Vagina (tissue), 2 donors: Measurements from ENCODE around the gene IL1RN. TPM values are rescaled to one million over a fixed set of nuclear protein-coding genes. Genes with fewer than 3 reads are reported as not detected.

Source experiments
- DNase-seq, 2 donors: peaks; one replicate each; pipeline ENCODE4 v3.0.0-alpha.2; 2017; ENCODE audit errors: extremely low spot score in 2 of 2
- H3K27ac ChIP-seq: fragments of 200-600 bp; sonication (generic); one replicate; pipeline ENCODE4 v1.5.1; 2019
- H3K27me3 ChIP-seq: fragments of 200-600 bp; sonication (generic); one replicate; pipeline ENCODE4 v1.5.1; 2019
- H3K36me3 ChIP-seq, 2 donors: fragments of 200-600 bp; sonication (generic); one replicate each; pipeline ENCODE4 v1.5.1; 2017 to 2019
- H3K4me1 ChIP-seq: fragments of 200-600 bp; sonication (generic); one replicate; pipeline ENCODE4 v1.5.1; 2019
- H3K4me3 ChIP-seq, 2 donors: fragments of 200-600 bp; sonication (generic); 1 replicate in 1 of 2; 2 replicates in 1 of 2; pipeline ENCODE4 v1.5.1; 2016 to 2019
- H3K9me3 ChIP-seq: fragments of 200-600 bp; sonication (generic); one replicate; pipeline ENCODE4 v1.5.1; 2019
- POLR2A ChIP-seq, 2 donors: fragments of 450-650 bp; IDR thresholded peaks; one replicate each; pipeline ENCODE4 v1.6.1; 2017; ENCODE audit warnings: antibody characterized with exemption in 2 of 2, mild to moderate bottlenecking in 2 of 2, moderate library complexity in 2 of 2
- POLR2AphosphoS5 ChIP-seq, 2 donors: sonication (generic); formaldehyde crosslinking; IDR thresholded peaks; one replicate each; pipeline ENCODE4 v1.9.0; 2017; ENCODE audit warnings: antibody characterized with exemption in 2 of 2, mild to moderate bottlenecking in 2 of 2, low read depth in 1 of 2; ENCODE audit not compliant: insufficient read depth in 1 of 2
- intact Hi-C: fragments of 100-400 bp; cut with DNase I; formaldehyde crosslinking; loops from one replicate; pipeline ENCODE4 v1.15.1; 2023
- total RNA-seq: library from RNA; depleted of rRNA; stranded (reverse); fragments of >200 nt; gene quantifications from one replicate; pipeline ENCODE4 v1.2.3, GENCODE V29; 2016
- TF ChIP-seq, protein P1 (sequence below), 3 experiments: fragments of 450-650 bp in 2 of 3; fragments of 200-600 bp in 1 of 3; sonication (generic) in 1 of 3; IDR thresholded peaks; one replicate each; pipeline ENCODE4 v1.5.1; 2017 to 2019; ENCODE audit warnings: antibody characterized with exemption in 3 of 3, mild to moderate bottlenecking in 2 of 3, moderate library complexity in 2 of 3

The IL1RN gene
- total RNA-seq, 1 donor from 2014 or later: 253 TPM

DNA sequence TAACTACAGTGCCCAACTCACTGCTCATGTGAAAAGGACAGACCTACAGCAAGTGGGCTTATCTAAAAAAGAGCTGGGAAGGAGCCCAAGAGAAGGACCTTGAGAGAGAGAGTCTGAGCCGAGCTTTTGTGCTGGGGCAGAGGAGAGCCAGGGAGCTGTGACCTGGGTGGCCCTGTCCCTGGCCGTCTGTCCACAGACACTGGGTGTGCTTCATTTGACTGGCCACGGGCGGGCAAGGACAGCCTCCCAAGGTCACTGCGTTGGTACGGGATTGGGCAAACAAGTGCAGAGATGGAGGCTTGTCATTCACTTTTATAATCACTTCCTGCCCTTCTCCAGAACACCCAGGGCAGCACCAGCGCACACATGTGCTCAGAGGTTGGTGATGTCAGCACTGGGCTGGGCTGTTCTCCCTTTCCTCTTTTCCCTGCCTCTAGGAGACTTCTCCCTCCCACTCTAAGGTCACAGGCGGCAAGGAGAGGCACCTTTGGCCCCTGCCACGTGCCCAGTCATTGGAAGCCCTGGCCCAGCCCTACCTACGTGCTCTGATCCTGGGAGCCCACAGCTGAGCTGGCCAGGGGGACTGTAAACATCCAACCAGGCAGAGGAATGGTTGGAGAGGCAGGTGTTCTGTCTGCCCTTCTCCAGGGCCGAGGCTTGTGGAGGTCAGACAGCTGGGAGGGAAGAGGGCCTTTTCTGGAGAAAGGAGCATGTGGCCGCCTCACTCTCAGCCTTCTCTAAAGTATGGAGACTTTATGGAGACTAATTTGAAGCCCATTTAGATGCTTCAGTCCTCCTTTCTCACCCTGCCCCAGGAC, 39.9 kb downstream of the IL1RN start:
- H3K4me1 ChIP-seq: no peaks in the 10 kb centered on the region
- no peak overlapping the region for H3K4me3 ChIP-seq
- peak in 1 of 2 donors; percentile 65 for DNase-seq
- H3K27ac ChIP-seq: no peak overlapping the region
- H3K36me3 ChIP-seq: no peaks in the 10 kb centered on the region
- no peaks in the 10 kb centered on the region for H3K9me3 ChIP-seq
- intact Hi-C loops: no loop called here
- TF ChIP-seq, protein P1, sequence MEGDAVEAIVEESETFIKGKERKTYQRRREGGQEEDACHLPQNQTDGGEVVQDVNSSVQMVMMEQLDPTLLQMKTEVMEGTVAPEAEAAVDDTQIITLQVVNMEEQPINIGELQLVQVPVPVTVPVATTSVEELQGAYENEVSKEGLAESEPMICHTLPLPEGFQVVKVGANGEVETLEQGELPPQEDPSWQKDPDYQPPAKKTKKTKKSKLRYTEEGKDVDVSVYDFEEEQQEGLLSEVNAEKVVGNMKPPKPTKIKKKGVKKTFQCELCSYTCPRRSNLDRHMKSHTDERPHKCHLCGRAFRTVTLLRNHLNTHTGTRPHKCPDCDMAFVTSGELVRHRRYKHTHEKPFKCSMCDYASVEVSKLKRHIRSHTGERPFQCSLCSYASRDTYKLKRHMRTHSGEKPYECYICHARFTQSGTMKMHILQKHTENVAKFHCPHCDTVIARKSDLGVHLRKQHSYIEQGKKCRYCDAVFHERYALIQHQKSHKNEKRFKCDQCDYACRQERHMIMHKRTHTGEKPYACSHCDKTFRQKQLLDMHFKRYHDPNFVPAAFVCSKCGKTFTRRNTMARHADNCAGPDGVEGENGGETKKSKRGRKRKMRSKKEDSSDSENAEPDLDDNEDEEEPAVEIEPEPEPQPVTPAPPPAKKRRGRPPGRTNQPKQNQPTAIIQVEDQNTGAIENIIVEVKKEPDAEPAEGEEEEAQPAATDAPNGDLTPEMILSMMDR (IDR thresholded peaks at IDR 0.05): no peak
- H3K27me3 ChIP-seq: no peaks in the 10 kb centered on the region

GRCh38 chr2:113167962-113168340, 40.6 kb downstream of the IL1RN start:
- Histone ChIP-seq H3K4me3 (no peak overlapping the region), H3K4me1 (no peaks in the 10 kb centered on the region), H3K36me3 (no peaks in the 10 kb centered on the region), H3K9me3 (no peaks in the 10 kb centered on the region), H3K27me3 (no peaks in the 10 kb centered on the region), H3K27ac (no peak overlapping the region)
- TF ChIP-seq POLR2A (IDR thresholded peaks at IDR 0.05): no peak
- no peak for TF ChIP-seq POLR2AphosphoS5 (IDR thresholded peaks at IDR 0.05; ENCODE audit: insufficient read depth in 1 of 2, low read depth in 1 of 2)
- TF ChIP-seq, protein P1 (IDR thresholded peaks at IDR 0.05): no peak
- intact Hi-C loops: no loop called here
- DNase-seq: peak in 1 of 2 donors; percentile 44

- peak in 1 of 2 donors; percentile 56 for DNase-seq
- no peaks in the 10 kb centered on the region for H3K4me1 ChIP-seq
- no peaks in the 10 kb centered on the region for H3K36me3 ChIP-seq
- no peaks in the 10 kb centered on the region for H3K9me3 ChIP-seq
- no peaks in the 10 kb centered on the region for H3K27me3 ChIP-seq
- TF ChIP-seq, protein P1 (IDR thresholded peaks at IDR 0.05): no peak
- TF ChIP-seq POLR2A (IDR thresholded peaks at IDR 0.05) (no peak), POLR2AphosphoS5 (IDR thresholded peaks at IDR 0.05; ENCODE audit: insufficient read depth in 1 of 2, low read depth in 1 of 2) (no peak)
- intact Hi-C loops: no loop called here
- H3K4me3 ChIP-seq: no peak overlapping the region
- no peak overlapping the region for H3K27ac ChIP-seq
Measured at GRCh38 chr2:113169002-113169530, 41.7 kb downstream of the IL1RN start.

DNA sequence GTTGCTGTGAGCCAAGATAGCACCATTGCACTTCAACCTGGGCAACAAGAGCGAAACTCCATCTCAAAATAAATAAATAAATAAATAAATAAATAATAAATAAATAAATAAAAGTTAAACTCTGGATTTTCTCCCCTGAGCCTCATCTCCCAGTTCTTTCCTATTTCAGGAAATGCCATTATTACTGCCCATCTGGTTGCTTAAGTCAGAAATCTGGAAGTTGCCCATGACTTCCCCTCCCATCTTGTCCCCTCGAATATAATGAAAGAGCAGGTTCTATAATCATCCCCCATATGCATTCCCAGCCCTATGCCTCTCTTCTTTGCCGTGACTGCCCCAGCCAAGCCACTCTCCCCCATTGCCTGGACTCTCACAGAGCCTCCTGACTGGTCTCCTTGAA, 42.2 kb downstream of the IL1RN start:
- no peaks in the 10 kb centered on the region for H3K36me3 ChIP-seq
- H3K4me1 ChIP-seq: no peaks in the 10 kb centered on the region
- intact Hi-C loops: no loop called here
- DNase-seq: peak in 1 of 2 donors; percentile 42
- no peak overlapping the region for H3K4me3 ChIP-seq
- TF ChIP-seq POLR2AphosphoS5 (IDR thresholded peaks at IDR 0.05; ENCODE audit: insufficient read depth in 1 of 2, low read depth in 1 of 2) (no peak), POLR2A (IDR thresholded peaks at IDR 0.05) (no peak)
- TF ChIP-seq, protein P1 (IDR thresholded peaks at IDR 0.05): no peak
- no peaks in the 10 kb centered on the region for H3K27me3 ChIP-seq
- H3K27ac ChIP-seq: no peak overlapping the region
- no peaks in the 10 kb centered on the region for H3K9me3 ChIP-seq
